NCI-H2081 treated with DMSO at 0.1 percent for 48 hours (cell line): ENCODE measurements around the gene PKIG.
"Not testable (repeated sequence)": the region's sequence is repeated elsewhere in the genome, so short reads cannot be mapped to it uniquely, and the experiment has no call there.

Source experiments
- DNase-seq: peaks from one replicate; lab custom pipeline; 2025; lab: John Stamatoyannopoulos, UW

PKIG gene

GRCh38 chr20:44572551-44573500 is 9.6 kb upstream of the PKIG start:
- DNase-seq = no peak

- no peak for DNase-seq
Observed at GRCh38 chr20:44573501-44573869, 8.9 kb upstream of the PKIG start.

GRCh38 chr20:44574372-44574771 is 8.0 kb upstream of the PKIG start:
- no peak for DNase-seq

GRCh38 chr20:44576297-44576696 is 6.1 kb upstream of the PKIG start:
- DNase-seq = no peak

- no peak for DNase-seq
Observed at GRCh38 chr20:44579313-44580081, 2.9 kb upstream of the PKIG start.

GRCh38 chr20:44580581-44581268 is 1.7 kb upstream of the PKIG start:
- no peak for DNase-seq

- DNase-seq = no peak
Observed at GRCh38 chr20:44581515-44581914, 864 bp upstream of the PKIG start.

- DNase-seq = no peak
Observed at GRCh38 chr20:44583157-44583556, 778 bp downstream of the PKIG start.

- no peak for DNase-seq
Observed at GRCh38 chr20:44584162-44584561, 1.8 kb downstream of the PKIG start.

- no peak for DNase-seq
Observed at GRCh38 chr20:44585057-44585963, 2.9 kb downstream of the PKIG start.

GRCh38 chr20:44586289-44586911 is 4.0 kb downstream of the PKIG start:
- DNase-seq = no peak

- no peak for DNase-seq
Observed at GRCh38 chr20:44587035-44587980, 4.9 kb downstream of the PKIG start.

- not testable (repeated sequence) for DNase-seq
Observed at GRCh38 chr20:44588321-44588720, 5.9 kb downstream of the PKIG start.

- DNase-seq = no peak
Observed at GRCh38 chr20:44589537-44589936, 7.2 kb downstream of the PKIG start.

GRCh38 chr20:44590980-44591778 is 8.8 kb downstream of the PKIG start:
- no peak for DNase-seq

- no peak for DNase-seq
Observed at GRCh38 chr20:44592366-44592765, 10.0 kb downstream of the PKIG start.

- DNase-seq = no peak
Observed at GRCh38 chr20:44593751-44594150, 11.4 kb downstream of the PKIG start.

GRCh38 chr20:44594730-44595129 is 12.4 kb downstream of the PKIG start:
- no peak for DNase-seq

- no peak for DNase-seq
Observed at GRCh38 chr20:44596010-44596409, 13.6 kb downstream of the PKIG start.
